ENCODE data around the gene SLC15A4.

GRCh38 chr12:128795530-128796361, 28.0 kb downstream of the SLC15A4 start:
- no peak for TF ChIP-seq ZC3H10 (CRISPR knock-in tag; IDR thresholded peaks at IDR 0.05)
- TF ChIP-seq PPARA (CRISPR knock-in tag; IDR thresholded peaks at IDR 0.05; ENCODE audit: borderline replicate concordance) = no peak
- TF ChIP-seq, protein P1, sequence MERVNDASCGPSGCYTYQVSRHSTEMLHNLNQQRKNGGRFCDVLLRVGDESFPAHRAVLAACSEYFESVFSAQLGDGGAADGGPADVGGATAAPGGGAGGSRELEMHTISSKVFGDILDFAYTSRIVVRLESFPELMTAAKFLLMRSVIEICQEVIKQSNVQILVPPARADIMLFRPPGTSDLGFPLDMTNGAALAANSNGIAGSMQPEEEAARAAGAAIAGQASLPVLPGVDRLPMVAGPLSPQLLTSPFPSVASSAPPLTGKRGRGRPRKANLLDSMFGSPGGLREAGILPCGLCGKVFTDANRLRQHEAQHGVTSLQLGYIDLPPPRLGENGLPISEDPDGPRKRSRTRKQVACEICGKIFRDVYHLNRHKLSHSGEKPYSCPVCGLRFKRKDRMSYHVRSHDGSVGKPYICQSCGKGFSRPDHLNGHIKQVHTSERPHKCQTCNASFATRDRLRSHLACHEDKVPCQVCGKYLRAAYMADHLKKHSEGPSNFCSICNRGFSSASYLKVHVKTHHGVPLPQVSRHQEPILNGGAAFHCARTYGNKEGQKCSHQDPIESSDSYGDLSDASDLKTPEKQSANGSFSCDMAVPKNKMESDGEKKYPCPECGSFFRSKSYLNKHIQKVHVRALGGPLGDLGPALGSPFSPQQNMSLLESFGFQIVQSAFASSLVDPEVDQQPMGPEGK (CRISPR knock-in tag; IDR thresholded peaks at IDR 0.05; ENCODE audit: borderline replicate concordance) = no peak
- no peak for TF ChIP-seq GLIS3 (CRISPR knock-in tag; IDR thresholded peaks at IDR 0.05)

Data from SK-N-SH treated with all-trans-retinoic acid at 6 μM for 48 hours (cell line).